Left cardiac atrium (tissue), 4 donors: Measurements from ENCODE around the gene YBX2. TPM values are rescaled to one million over a fixed set of nuclear protein-coding genes. Genes with fewer than 3 reads are reported as not detected.

Source experiments
- ATAC-seq, 2 donors: fragments of 200-7000 bp; cut with Tn5 transposase; one replicate each; pipeline ENCODE4 v1.9.1; 2020; ENCODE audit warnings: mild to moderate bottlenecking in 2 of 2, moderate library complexity in 2 of 2
- DNase-seq: peaks from one replicate; pipeline ENCODE4 v3.0.0-alpha.2; 2020
- intact Hi-C, 2 donors: fragments of 100-400 bp; cut with DNase I; formaldehyde crosslinking; loops; one replicate each; pipeline versions ENCODE4 v1.14.1 to v1.15.1; 2022 to 2023
- total RNA-seq, 2 donors: library from RNA; stranded (reverse); fragmentation: NEBNext Ultra II Directional; extraction: Animal tissue kit (Norgen Biotek cat#: 25700); gene quantifications; one replicate each; pipeline ENCODE4 v1.2.1, GENCODE V29; 2021
- donor health status: DM: no; HTN: yes; CAD: no.
- donor health status: DM: no; HTN: yes; CAD: no; lungs with severe emphysema.
- donor health status: DM: yes; HTN: yes; CAD: no.
- donor health status: Dilated cardiomyopathy.

Gene YBX2
- total RNA-seq, 2 donors from 2014 or later = 1.2 to 1.9 TPM

DNA sequence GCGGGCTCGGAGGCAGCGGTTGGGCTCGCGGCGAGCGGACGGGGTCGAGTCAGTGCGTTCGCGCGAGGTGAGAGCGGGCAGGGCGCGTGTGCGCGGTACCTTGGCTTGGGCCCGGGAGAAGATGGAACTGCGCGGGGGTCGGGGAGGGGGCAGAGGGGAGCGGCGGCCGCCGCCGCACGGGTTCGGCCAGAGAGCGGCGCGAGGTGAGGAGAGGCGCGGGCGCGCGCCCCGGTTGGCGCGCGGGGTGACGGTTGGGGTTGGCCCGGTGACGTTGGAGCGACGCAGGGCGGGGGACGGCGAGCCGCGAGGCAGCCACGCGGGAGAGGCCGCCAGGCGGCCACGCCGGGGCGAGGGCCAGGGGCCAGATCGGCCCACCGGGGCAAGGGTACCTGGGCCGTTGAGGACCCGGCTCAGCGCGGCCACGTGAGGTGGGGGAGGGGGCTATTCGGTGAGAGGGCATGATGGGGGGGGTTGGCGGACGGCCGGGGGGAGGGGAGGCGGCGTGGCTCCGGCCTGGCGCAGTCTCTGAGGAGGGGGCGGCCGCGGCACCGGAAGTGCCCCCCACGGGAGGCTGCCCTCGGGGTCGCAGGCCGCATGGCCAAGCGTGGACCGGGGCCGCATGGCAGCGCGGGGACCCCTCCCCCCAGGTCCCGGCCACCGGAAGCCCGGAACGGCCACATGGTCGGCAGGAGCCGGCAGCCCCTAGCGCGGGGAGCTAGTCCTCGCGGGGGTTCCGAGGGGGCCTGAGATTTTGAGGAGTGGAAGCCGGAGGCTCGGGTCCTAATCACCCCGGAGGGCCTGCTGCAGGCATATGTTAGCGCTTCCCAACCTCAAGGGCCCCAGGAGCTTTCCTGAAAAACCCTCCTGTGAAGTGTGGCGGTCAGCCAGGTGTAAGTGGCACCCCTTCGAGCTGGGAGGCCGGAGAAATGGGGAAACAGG is 13.5 kb upstream of the YBX2 start:
- intact Hi-C loops = no loop called here
- peak; percentile 41 to 44 for ATAC-seq
- peak; percentile 59 for DNase-seq

- ATAC-seq (peak; percentile 92 to 93), DNase-seq (peak; percentile 100)
- intact Hi-C loops = no loop called here
Observed at GRCh38 chr17:7306911-7307685, 12.7 kb upstream of the YBX2 start, which contains the start of gene EIF5A. EIF5A (plus strand) TSS chr17:7307628; CDS start chr17:7309636, 2,008 bp downstream.

- DNase-seq (no peak), ATAC-seq (no peak)
- intact Hi-C loops = no loop called here
Observed at GRCh38 chr17:7304179-7304578, 9.7 kb upstream of the YBX2 start.

- intact Hi-C loops = loop anchor here (1.0 to 5.0 kb wide), 3 partner anchors 16 to 249 kb away; partner anchors contain the start of gene SLC2A4 (in 1 of the 2)
- peak; percentile 76 to 87 for ATAC-seq
- peak; percentile 88 for DNase-seq
Observed at GRCh38 chr17:7296189-7296861, 1.9 kb upstream of the YBX2 start.

GRCh38 chr17:7295230-7296180 is 1.1 kb upstream of the YBX2 start:
- intact Hi-C loops = loop anchor here (1.0 to 5.0 kb wide), 3 partner anchors 15 to 248 kb away; partner anchors contain the start of gene SLC2A4 (in 1 of the 2)
- DNase-seq = no peak
- no peak for ATAC-seq

DNA sequence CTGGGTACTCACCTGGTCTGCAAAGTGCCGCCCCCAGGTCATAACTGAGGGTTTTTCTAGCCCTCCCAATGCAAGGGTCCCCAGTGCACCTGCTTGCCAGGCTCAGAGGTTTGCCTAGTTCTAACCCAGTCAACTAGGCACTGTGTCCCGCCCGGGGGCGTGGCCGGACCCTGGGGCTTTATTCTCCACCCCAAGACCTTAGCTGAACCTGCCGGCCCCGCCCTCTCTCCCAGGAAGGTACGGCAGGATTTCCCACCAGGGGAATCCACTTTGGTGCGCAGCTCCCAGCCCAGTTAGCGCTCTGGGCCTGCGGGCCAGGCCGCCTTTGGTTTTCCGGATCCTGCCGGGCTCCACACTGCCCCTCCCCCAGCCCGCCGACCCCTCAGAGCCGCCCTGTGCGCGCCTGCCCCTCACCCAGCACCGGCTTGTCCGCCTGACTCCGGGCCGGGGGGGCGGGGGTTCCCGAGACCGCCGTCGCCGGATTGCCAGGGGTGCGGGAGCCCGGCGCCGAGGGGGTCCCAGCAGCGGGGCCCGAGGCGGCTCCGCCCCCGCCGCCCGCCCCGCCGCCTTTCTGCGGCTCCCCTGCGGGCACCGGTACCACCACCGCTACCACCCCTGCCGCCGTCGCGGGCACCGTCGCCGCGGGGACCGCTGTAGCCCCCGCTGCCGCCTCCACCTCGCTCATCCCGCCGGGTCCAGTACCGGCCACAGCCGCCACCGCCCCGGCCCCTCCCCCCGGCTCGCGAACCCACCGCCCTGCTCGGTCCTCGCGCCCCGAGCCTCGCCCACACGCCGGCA is 424 bp downstream of the YBX2 start:
- no peak for DNase-seq
- ATAC-seq = peak in 1 of 2 donors; percentile 2
- intact Hi-C loops = no loop called here

DNA sequence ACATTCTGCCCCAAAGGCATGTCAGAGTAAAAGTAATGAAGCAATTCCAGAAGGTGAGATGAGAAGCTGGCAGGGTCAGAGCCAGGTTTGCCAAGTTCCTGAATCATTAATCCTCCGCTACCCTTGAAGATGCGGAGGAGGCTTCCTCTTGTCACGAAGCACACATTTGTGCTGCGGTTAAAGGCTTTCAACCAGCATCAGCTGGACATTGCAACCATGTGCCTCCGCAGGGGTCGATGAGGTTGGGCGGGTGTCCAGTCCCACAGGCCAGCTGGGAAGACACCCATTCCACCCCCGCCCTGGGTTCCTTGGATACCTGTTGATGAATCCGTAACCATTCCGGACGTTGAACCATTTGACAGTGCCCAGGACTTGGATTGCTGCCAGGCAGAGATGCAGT is 1.3 kb downstream of the YBX2 start:
- DNase-seq = no peak
- ATAC-seq = peak in 1 of 2 donors; percentile 15
- intact Hi-C loops = no loop called here

DNA sequence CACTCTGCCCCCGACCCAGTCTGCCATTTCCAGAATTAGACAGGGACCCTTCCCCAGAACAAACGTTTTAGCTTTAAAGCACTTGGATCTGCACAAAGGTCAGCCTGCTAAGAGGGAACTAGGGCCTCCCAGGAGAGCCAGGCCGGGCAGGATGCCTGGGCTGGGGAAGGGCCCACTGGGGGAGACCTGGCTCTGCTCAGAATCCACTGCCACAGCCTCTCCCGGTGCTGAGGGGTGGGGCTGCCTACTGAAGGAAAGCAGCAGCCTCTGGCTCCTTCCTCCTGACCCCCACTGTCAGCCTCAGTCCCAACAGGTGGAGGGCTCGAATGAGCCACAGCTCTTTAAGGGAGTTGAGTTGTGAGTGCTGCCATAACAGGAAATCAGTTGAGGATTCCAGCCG is 1.7 kb downstream of the YBX2 start:
- no peak for DNase-seq
- intact Hi-C loops = no loop called here
- ATAC-seq = peak; percentile 1 to 27

GRCh38 chr17:7292194-7292593 is 2.2 kb downstream of the YBX2 start:
- DNase-seq (no peak), ATAC-seq (no peak)
- intact Hi-C loops = no loop called here

DNA sequence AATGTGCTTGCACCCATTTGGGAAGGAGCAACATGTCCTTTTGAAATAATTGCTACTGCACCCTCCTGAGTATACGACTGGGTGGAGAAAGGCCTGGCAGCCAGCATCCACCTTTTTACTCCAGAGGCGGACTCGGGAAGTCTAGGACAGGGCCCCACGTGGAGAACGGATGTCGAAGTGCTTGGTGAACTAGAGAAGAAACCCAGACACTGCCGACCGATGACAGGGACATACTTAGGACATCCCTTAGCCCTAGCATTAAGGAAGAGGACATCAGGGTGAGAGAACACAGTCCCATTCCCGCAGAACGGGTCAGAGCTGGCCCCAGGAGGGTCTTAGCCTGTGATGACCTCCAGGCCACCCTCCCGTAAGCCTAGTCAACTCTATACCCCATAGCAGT is 3.8 kb downstream of the YBX2 start:
- ATAC-seq = no peak
- intact Hi-C loops = no loop called here
- no peak for DNase-seq

- intact Hi-C loops = no loop called here
- DNase-seq = no peak
- no peak for ATAC-seq
Observed at GRCh38 chr17:7290166-7290565, 4.3 kb downstream of the YBX2 start.

- intact Hi-C loops = no loop called here
- DNase-seq (no peak), ATAC-seq (peak in 1 of 2 donors; percentile 1)
Observed at GRCh38 chr17:7289256-7290032, 5.0 kb downstream of the YBX2 start.

DNA sequence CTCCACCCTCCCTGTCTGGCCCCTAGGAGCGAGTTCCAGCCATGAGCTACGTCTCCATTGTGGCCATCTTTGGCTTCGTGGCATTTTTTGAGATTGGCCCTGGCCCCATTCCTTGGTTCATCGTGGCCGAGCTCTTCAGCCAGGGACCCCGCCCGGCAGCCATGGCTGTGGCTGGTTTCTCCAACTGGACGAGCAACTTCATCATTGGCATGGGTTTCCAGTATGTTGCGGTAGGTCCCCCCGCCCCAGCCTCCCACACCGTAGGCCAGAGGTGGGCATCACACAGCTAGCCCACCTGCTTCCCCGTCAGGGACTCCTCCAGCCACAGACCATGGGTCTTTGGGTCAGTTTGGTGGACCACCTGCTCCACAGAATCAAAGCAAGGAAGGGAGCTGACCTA is 8.8 kb downstream of the YBX2 start:
- ATAC-seq (no peak), DNase-seq (no peak)
- intact Hi-C loops = no loop called here

GRCh38 chr17:7284911-7285310 is 9.5 kb downstream of the YBX2 start:
- no peak for ATAC-seq
- intact Hi-C loops = loop anchor here in 1 of 2 donors (5.0 kb wide), 1 partner anchor 62 kb away; no protein-coding TSS in a partner anchor
- DNase-seq = no peak

GRCh38 chr17:7283471-7284216 is 10.8 kb downstream of the YBX2 start:
- intact Hi-C loops = loop anchor here in 1 of 2 donors (5.0 kb wide), 1 partner anchor 64 kb away; no protein-coding TSS in a partner anchor
- no peak for DNase-seq
- no peak for ATAC-seq
